ENCODE measurements around the gene C10orf95. TPM values are rescaled to one million over a fixed set of nuclear protein-coding genes. Genes with fewer than 3 reads are reported as not detected.
A peak's percentile ranks its signal among the peaks of the same experiment; 100 is the strongest.

C10orf95 gene
- total RNA-seq, 1 donor, result not detected

DNA sequence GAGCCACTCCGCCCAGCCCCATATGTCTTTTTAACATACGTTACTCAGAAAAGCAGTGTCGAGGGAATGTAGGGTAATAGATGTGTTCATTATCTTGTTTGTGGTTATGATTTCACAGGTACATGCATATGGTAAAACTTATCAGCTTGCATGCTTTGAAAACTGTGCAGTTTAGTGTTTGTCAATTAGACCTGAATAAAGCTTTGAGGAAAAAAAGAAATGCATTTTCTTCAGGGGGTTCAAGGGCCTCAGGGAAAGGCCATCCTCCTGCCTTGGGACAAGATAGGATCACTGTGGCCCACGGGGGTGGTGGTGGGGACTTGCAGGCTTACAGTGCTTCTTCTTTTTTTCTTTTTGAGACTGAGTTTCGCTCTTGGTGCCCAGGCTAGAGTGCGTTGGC lies 16.0 kb upstream of the C10orf95 start:
- Histone ChIP-seq H3K79me2 (ENCODE audit: insufficient read depth, low read length) (no peaks in the 10 kb centered on the region), H2AFZ (ENCODE audit: low read length) (no peak overlapping the region), H3K4me3 (ENCODE audit: insufficient read depth, low read length) (no peak overlapping the region), H4K20me1 (ENCODE audit: insufficient read depth, low read length) (no peaks in the 10 kb centered on the region), H3K4me1 (ENCODE audit: insufficient read depth, low read length) (peaks cover 14% of the 10 kb centered on the region), H3K4me2 (ENCODE audit: insufficient read depth, low read length) (no peak overlapping the region), H3K27ac (ENCODE audit: low read depth, low read length) (no peak overlapping the region), H3K36me3 (ENCODE audit: insufficient read depth, low read length) (no peaks in the 10 kb centered on the region), H3K27me3 (ENCODE audit: insufficient read depth, low read length) (peaks cover 9% of the 10 kb centered on the region), H3K9me3 (ENCODE audit: low read depth, low read length) (no peaks in the 10 kb centered on the region)
- DNase-seq (ENCODE audit: insufficient read length, low spot score, missing footprints), result no peak
- TF ChIP-seq, protein P1, sequence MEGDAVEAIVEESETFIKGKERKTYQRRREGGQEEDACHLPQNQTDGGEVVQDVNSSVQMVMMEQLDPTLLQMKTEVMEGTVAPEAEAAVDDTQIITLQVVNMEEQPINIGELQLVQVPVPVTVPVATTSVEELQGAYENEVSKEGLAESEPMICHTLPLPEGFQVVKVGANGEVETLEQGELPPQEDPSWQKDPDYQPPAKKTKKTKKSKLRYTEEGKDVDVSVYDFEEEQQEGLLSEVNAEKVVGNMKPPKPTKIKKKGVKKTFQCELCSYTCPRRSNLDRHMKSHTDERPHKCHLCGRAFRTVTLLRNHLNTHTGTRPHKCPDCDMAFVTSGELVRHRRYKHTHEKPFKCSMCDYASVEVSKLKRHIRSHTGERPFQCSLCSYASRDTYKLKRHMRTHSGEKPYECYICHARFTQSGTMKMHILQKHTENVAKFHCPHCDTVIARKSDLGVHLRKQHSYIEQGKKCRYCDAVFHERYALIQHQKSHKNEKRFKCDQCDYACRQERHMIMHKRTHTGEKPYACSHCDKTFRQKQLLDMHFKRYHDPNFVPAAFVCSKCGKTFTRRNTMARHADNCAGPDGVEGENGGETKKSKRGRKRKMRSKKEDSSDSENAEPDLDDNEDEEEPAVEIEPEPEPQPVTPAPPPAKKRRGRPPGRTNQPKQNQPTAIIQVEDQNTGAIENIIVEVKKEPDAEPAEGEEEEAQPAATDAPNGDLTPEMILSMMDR (IDR thresholded peaks at IDR 0.05; ENCODE audit: extremely low read depth, low read depth, low read length), result no peak

DNA sequence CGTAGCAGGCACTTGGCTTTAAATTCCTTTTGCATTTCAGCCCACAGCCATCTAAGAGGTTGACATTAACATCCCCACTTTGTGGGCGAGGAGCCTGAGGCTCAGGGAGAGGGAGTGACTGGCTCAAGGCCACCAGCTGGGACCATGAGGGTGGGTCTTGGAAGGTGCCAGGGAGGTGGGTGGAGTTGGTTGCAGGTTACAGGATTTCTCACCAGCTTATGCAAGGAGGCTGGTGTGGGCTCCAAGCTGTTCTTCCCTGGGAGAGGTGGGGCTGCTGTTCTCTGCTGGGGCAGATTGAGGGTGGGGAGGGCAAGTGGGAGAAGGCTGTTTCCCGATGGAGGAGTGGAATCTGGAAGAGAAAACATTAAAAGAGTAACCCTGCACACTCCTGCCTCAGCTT lies 14.1 kb upstream of the C10orf95 start:
- Histone ChIP-seq H3K4me3 (ENCODE audit: insufficient read depth, low read length) (no peak overlapping the region), H3K4me2 (ENCODE audit: insufficient read depth, low read length) (no peak overlapping the region), H3K36me3 (ENCODE audit: insufficient read depth, low read length) (no peaks in the 10 kb centered on the region), H3K27ac (ENCODE audit: low read depth, low read length) (no peak overlapping the region), H3K4me1 (ENCODE audit: insufficient read depth, low read length) (peaks cover 23% of the 10 kb centered on the region), H3K27me3 (ENCODE audit: insufficient read depth, low read length) (peaks cover 18% of the 10 kb centered on the region), H2AFZ (ENCODE audit: low read length) (no peak overlapping the region), H3K9me3 (ENCODE audit: low read depth, low read length) (no peaks in the 10 kb centered on the region), H4K20me1 (ENCODE audit: insufficient read depth, low read length) (no peaks in the 10 kb centered on the region), H3K79me2 (ENCODE audit: insufficient read depth, low read length) (no peaks in the 10 kb centered on the region)
- TF ChIP-seq, protein P1 (IDR thresholded peaks at IDR 0.05; ENCODE audit: extremely low read depth, low read depth, low read length), result no peak
- DNase-seq (ENCODE audit: insufficient read length, low spot score, missing footprints), result peak; percentile 44

DNA sequence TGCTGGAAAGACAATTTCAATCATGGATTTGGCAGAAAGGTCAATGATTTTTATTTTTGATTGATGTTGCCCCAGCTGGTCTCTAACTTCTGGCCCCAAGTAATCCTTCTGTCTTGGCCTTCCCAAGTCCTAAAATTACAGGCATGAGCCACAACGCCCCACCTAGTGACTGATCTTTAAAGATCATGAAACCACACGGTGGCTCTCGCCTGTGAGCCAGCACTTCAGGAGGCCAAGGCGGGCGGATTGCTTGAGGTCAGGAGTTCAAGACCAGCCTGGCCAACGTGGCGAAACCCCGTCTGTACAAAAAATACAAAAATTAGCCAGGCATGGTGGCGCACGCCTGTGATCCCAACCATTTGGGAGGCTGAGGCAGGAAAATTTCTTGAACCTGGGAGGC lies 12.6 kb upstream of the C10orf95 start:
- no peaks in the 10 kb centered on the region for H3K36me3 ChIP-seq (ENCODE audit: insufficient read depth, low read length)
- H3K79me2 ChIP-seq (ENCODE audit: insufficient read depth, low read length), result no peaks in the 10 kb centered on the region
- H3K4me2 ChIP-seq (ENCODE audit: insufficient read depth, low read length), result no peak overlapping the region
- peaks cover 18% of the 10 kb centered on the region for H3K27me3 ChIP-seq (ENCODE audit: insufficient read depth, low read length)
- DNase-seq (ENCODE audit: insufficient read length, low spot score, missing footprints), result no peak
- peaks cover 19% of the 10 kb centered on the region for H3K4me1 ChIP-seq (ENCODE audit: insufficient read depth, low read length)
- H2AFZ ChIP-seq (ENCODE audit: low read length), result no peak overlapping the region
- no peak overlapping the region for H3K27ac ChIP-seq (ENCODE audit: low read depth, low read length)
- H3K4me3 ChIP-seq (ENCODE audit: insufficient read depth, low read length), result no peak overlapping the region
- H4K20me1 ChIP-seq (ENCODE audit: insufficient read depth, low read length), result no peaks in the 10 kb centered on the region
- TF ChIP-seq, protein P1 (IDR thresholded peaks at IDR 0.05; ENCODE audit: extremely low read depth, low read depth, low read length), result no peak
- H3K9me3 ChIP-seq (ENCODE audit: low read depth, low read length), result no peaks in the 10 kb centered on the region

DNA sequence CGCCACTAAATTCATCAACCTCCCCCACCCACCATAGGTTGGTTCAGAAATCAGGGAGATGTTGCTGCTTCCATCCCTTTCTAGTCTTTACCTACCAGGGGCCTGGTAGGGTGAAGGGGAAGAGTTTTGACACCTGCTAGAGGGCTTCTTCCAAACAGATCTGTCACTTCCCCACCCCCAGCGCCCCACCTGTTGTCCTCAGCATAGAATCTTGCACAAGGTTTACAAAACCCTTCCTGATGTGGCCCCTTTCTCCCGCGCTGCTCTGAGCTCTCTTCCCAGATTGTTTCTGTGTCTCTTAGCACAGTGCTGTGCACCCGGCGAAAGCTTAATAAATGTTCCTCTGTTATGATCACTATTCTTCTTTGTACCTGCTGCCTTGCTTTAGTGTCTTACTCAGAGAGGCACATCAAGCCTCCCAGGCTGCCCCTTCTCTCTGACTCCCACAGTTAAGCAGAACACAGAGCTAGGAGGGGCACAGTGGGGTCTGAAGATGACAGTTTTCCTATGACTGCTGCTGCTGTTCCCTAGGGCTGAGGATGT lies 11.2 kb upstream of the C10orf95 start:
- Histone ChIP-seq H3K4me1 (ENCODE audit: insufficient read depth, low read length) (peaks cover 9% of the 10 kb centered on the region), H3K79me2 (ENCODE audit: insufficient read depth, low read length) (no peaks in the 10 kb centered on the region), H4K20me1 (ENCODE audit: insufficient read depth, low read length) (no peaks in the 10 kb centered on the region), H3K4me2 (ENCODE audit: insufficient read depth, low read length) (no peak overlapping the region), H3K9me3 (ENCODE audit: low read depth, low read length) (no peaks in the 10 kb centered on the region), H2AFZ (ENCODE audit: low read length) (no peak overlapping the region), H3K27ac (ENCODE audit: low read depth, low read length) (no peak overlapping the region), H3K4me3 (ENCODE audit: insufficient read depth, low read length) (no peak overlapping the region), H3K27me3 (ENCODE audit: insufficient read depth, low read length) (peaks cover 18% of the 10 kb centered on the region), H3K36me3 (ENCODE audit: insufficient read depth, low read length) (no peaks in the 10 kb centered on the region)
- no peak for DNase-seq (ENCODE audit: insufficient read length, low spot score, missing footprints)
- TF ChIP-seq, protein P1 (IDR thresholded peaks at IDR 0.05; ENCODE audit: extremely low read depth, low read depth, low read length), result no peak
